Neuronal stem cell (in vitro differentiated cells): ENCODE data around the gene PRKN.

Source experiments
- DNase-seq: peaks from one replicate; pipeline ENCODE4 v3.0.0-alpha.2; 2013; ENCODE audit warnings: low spot score
- H2AFZ ChIP-seq: one replicate; pipeline ENCODE4 v1.6.1; 2013; ENCODE audit warnings: mild to moderate bottlenecking, low read length, inconsistent platforms
- H2AK5ac ChIP-seq: 2 replicates; pipeline ENCODE4 v1.6.1; 2013; ENCODE audit warnings: low read depth, mild to moderate bottlenecking, inconsistent platforms, low read length, moderate library complexity, mixed read lengths
- H2BK120ac ChIP-seq: 2 replicates; pipeline ENCODE4 v1.6.1; 2013; ENCODE audit warnings: low read depth, mild to moderate bottlenecking, inconsistent platforms, low read length, moderate library complexity, mixed read lengths
- H2BK12ac ChIP-seq: one replicate; pipeline ENCODE4 v1.6.1; 2013; ENCODE audit warnings: low read length, inconsistent platforms
- H2BK15ac ChIP-seq: 2 replicates; pipeline ENCODE4 v1.6.1; 2013; ENCODE audit warnings: mild to moderate bottlenecking, low read length, inconsistent platforms, mixed read lengths
- H2BK5ac ChIP-seq: one replicate; pipeline ENCODE4 v1.6.1; 2013; ENCODE audit warnings: inconsistent platforms, mild to moderate bottlenecking, low read length, moderate library complexity
- H3K14ac ChIP-seq: one replicate; pipeline ENCODE4 v1.6.1; 2013; ENCODE audit warnings: low read length, inconsistent platforms
- H3K18ac ChIP-seq: 2 replicates; pipeline ENCODE4 v1.6.1; 2013; ENCODE audit warnings: low read length, inconsistent platforms
- H3K23ac ChIP-seq: 2 replicates; pipeline ENCODE4 v1.6.1; 2013; ENCODE audit warnings: low read depth, mild to moderate bottlenecking, mixed read lengths, low read length, inconsistent platforms; ENCODE audit not compliant: poor library complexity
- H3K27ac ChIP-seq: replicated peaks from 3 replicates; pipeline ENCODE4 v1.5.1; 2013; ENCODE audit warnings: low read length, inconsistent platforms
- H3K27me3 ChIP-seq, 3 experiments: 2 replicates each; pipeline ENCODE4 v1.6.1; 2013; ENCODE audit warnings: low read length in 3 of 3, mild to moderate bottlenecking in 2 of 3, inconsistent platforms in 1 of 3, low read depth in 1 of 3, mixed read lengths in 1 of 3, moderate library complexity in 1 of 3; ENCODE audit not compliant: control insufficient read depth in 3 of 3, insufficient read depth in 3 of 3
- H3K36me3 ChIP-seq, 2 donors: replicated peaks in 1 of 2; 2 replicates each; pipeline ENCODE4 v1.6.1; 2013; ENCODE audit warnings: low read length in 2 of 2; ENCODE audit not compliant: control insufficient read depth in 2 of 2, insufficient read depth in 2 of 2
- H3K4ac ChIP-seq: 2 replicates; pipeline ENCODE4 v1.6.1; 2013; ENCODE audit warnings: inconsistent platforms, mild to moderate bottlenecking, low read length, moderate library complexity
- H3K4me1 ChIP-seq, 2 donors: 1 replicate in 1 of 2; 2 replicates in 1 of 2; pipeline ENCODE4 v1.6.1; 2013; ENCODE audit warnings: low read length in 2 of 2, low read depth in 1 of 2; ENCODE audit not compliant: control insufficient read depth in 2 of 2, insufficient read depth in 1 of 2
- H3K4me2 ChIP-seq: one replicate; pipeline ENCODE4 v1.6.1; 2013; ENCODE audit warnings: mild to moderate bottlenecking, low read length, inconsistent platforms; ENCODE audit not compliant: insufficient read depth, poor library complexity, severe bottlenecking
- H3K4me3 ChIP-seq, 2 donors: 2 replicates each; pipeline ENCODE4 v1.5.1; 2013; ENCODE audit warnings: low read length in 2 of 2, mild to moderate bottlenecking in 2 of 2, inconsistent platforms in 1 of 2, moderate library complexity in 1 of 2
- H3K79me1 ChIP-seq: one replicate; pipeline ENCODE4 v1.6.1; 2013; ENCODE audit warnings: low read depth, mild to moderate bottlenecking, inconsistent platforms, low read length, moderate library complexity
- H3K9ac ChIP-seq: one replicate; pipeline ENCODE4 v1.6.1; 2013; ENCODE audit warnings: mild to moderate bottlenecking, low read depth, low read length, inconsistent platforms; ENCODE audit not compliant: poor library complexity
- H3K9me3 ChIP-seq, 2 donors: replicated peaks in 1 of 2; 2 replicates each; pipeline versions ENCODE3 to v1.6.1; 2013; ENCODE audit warnings: low read length in 2 of 2, mild to moderate bottlenecking in 2 of 2, inconsistent platforms in 1 of 2, low read depth in 1 of 2, mixed read lengths in 1 of 2, moderate library complexity in 1 of 2; ENCODE audit not compliant: control insufficient read depth in 2 of 2, insufficient read depth in 1 of 2
- H4K8ac ChIP-seq: one replicate; pipeline ENCODE4 v1.6.1; 2013; ENCODE audit warnings: low read depth, mild to moderate bottlenecking, inconsistent platforms, low read length, moderate library complexity
- H4K91ac ChIP-seq: one replicate; pipeline ENCODE4 v1.6.1; 2013; ENCODE audit warnings: low read length, low read depth, mild to moderate bottlenecking, inconsistent platforms; ENCODE audit not compliant: poor library complexity
- WGBS, 2 donors: extraction: QIAGEN DNeasy Blood & Tissue Kit; methylation state at CpG; one replicate each; pipeline ENCODE4 v1.1.7; 2013; ENCODE audit warnings: missing lambda C conversion rate in 2 of 2, mixed read lengths in 1 of 2; ENCODE audit not compliant: insufficient read length in 2 of 2, insufficient replicate concordance in 1 of 2; ENCODE audit errors: extremely low coverage in 2 of 2; 5-methylcytosine and 5-hydroxymethylcytosine counted together

PRKN gene

DNA sequence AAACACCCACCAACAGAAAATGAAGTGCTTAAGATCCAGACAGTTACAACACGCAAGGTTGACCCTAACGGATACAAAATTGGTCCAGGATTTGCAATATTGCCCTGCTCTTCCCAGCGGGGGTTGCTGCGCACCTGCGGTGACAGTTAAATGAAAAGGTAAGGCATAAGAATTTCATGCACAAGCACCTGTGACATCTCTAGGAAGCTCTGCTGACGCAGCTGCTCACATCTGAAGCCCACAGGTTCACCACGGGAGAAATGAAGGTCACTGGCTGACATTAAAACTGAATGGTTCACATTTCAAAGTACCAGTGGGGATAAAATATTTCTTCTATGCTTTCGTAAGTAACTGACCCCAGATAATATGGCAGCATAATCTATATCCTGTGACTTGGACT is 764.4 kb downstream of the PRKN start:
- WGBS, 2 donors: no CpG with 5 or more reads among the region's 8 CpGs
- no peak overlapping the region for H3K4me2 ChIP-seq
- no peak overlapping the region for H2AK5ac ChIP-seq
- no peak overlapping the region for H4K8ac ChIP-seq
- no peak overlapping the region for H3K9ac ChIP-seq
- H3K4me3 ChIP-seq: no peak overlapping the region
- no peaks in the 10 kb centered on the region for H3K36me3 ChIP-seq
- H3K9me3 ChIP-seq: no peaks in the 10 kb centered on the region
- H2AFZ ChIP-seq: no peak overlapping the region
- peaks cover 2 to 12% of the 10 kb centered on the region in 2 donors for H3K4me1 ChIP-seq
- no peak overlapping the region for H2BK15ac ChIP-seq
- H3K23ac ChIP-seq: no peak overlapping the region
- no peaks in the 10 kb centered on the region for H3K79me1 ChIP-seq
- DNase-seq: no peak
- no peak overlapping the region for H3K4ac ChIP-seq
- no peak overlapping the region for H2BK12ac ChIP-seq
- H3K14ac ChIP-seq: no peak overlapping the region
- H3K18ac ChIP-seq: no peak overlapping the region
- H2BK120ac ChIP-seq: no peak overlapping the region
- H2BK5ac ChIP-seq: no peak overlapping the region
- H3K27me3 ChIP-seq: no peaks in the 10 kb centered on the region
- H4K91ac ChIP-seq: no peak overlapping the region
- no peak overlapping the region for H3K27ac ChIP-seq

DNA sequence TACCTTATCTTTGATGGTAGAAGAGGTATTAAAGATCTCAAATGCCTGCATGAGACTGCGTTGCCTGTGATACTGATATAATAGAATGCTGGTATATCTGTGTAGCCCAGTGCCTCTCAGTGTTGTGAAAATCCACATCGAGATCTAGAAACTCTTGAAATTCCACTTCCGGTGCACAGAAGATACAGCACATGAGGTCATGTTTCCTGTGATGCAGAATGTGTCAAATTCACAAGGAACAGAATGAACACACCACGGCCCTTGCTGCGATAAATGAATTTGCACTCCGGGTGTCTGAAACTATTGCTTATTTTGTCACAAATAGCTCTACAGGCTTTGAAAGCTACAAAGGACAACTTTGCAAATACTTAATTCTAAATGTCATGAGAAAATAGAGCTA is 765.8 kb downstream of the PRKN start:
- no peaks in the 10 kb centered on the region for H3K9me3 ChIP-seq
- H3K79me1 ChIP-seq: no peaks in the 10 kb centered on the region
- H3K27me3 ChIP-seq: no peaks in the 10 kb centered on the region
- H3K27ac ChIP-seq: no peak overlapping the region
- H2BK120ac ChIP-seq: no peak overlapping the region
- H3K36me3 ChIP-seq: no peaks in the 10 kb centered on the region
- H3K23ac ChIP-seq: no peak overlapping the region
- H2BK5ac ChIP-seq: no peak overlapping the region
- WGBS, 2 donors: no CpG with 5 or more reads among the region's 6 CpGs
- no peak for DNase-seq
- no peak overlapping the region for H3K4me2 ChIP-seq
- H3K18ac ChIP-seq: no peak overlapping the region
- no peak overlapping the region for H2BK15ac ChIP-seq
- no peak overlapping the region for H2AFZ ChIP-seq
- H3K14ac ChIP-seq: no peak overlapping the region
- H3K4ac ChIP-seq: no peak overlapping the region
- no peak overlapping the region for H4K91ac ChIP-seq
- H3K4me1 ChIP-seq: peaks cover 2 to 12% of the 10 kb centered on the region in 2 donors
- no peak overlapping the region for H2BK12ac ChIP-seq
- no peak overlapping the region for H3K9ac ChIP-seq
- no peak overlapping the region for H2AK5ac ChIP-seq
- H3K4me3 ChIP-seq: no peak overlapping the region
- no peak overlapping the region for H4K8ac ChIP-seq

DNA sequence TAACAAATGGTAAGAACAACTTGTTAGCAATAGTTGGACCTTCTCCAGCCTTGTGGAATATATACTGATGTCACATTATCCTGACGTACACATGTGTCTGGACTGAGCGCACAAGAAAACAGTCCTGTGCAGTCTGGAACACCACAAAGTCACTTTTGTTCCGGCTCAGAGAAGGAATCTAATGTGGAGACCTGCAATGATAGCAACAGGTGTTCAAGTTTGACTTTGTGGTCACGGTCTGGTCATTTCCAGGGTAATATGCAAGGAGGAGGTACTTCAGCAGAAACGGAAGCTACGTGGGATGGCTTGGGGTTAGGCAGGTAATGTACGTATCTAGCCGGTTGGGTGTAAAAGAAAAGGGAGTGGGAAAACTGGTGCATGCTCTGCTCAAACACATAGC is 766.5 kb downstream of the PRKN start:
- Histone ChIP-seq H3K4ac (no peak overlapping the region), H2AFZ (no peak overlapping the region), H3K27me3 (no peaks in the 10 kb centered on the region), H3K27ac (no peak overlapping the region), H3K9ac (no peak overlapping the region), H3K9me3 (no peaks in the 10 kb centered on the region), H3K18ac (no peak overlapping the region), H2BK120ac (no peak overlapping the region), H3K4me1 (peaks cover 2 to 12% of the 10 kb centered on the region in 2 donors), H2BK5ac (no peak overlapping the region), H3K14ac (no peak overlapping the region), H3K23ac (no peak overlapping the region), H2BK15ac (no peak overlapping the region), H4K91ac (no peak overlapping the region), H3K36me3 (no peaks in the 10 kb centered on the region), H2AK5ac (no peak overlapping the region), H2BK12ac (no peak overlapping the region), H3K4me2 (no peak overlapping the region), H3K4me3 (no peak overlapping the region), H4K8ac (no peak overlapping the region), H3K79me1 (no peaks in the 10 kb centered on the region)
- DNase-seq: no peak
- no CpG with 5 or more reads among the region's 8 CpGs for whole genome bisulfite sequencing, 2 donors

DNA sequence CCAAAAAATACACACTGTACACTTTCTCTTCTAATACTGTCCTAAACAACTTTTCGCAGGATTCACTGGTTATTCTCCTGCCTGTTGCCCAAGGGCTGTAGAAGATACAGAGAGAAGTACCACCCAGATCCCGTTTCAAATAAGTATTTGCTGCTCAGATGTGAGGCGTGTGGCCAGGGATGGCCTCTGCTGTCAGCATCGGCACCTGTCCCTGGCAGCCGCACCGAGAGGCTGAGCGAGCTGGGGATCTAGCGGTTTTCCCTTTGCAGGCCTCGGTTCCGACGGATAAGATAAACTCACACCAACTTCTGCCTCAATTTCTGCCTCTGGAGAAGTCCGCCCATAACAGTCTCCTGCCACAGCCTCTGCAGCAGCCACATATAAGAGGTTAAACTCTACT is 768.5 kb downstream of the PRKN start:
- Histone ChIP-seq H3K27me3 (no peaks in the 10 kb centered on the region), H3K18ac (no peak overlapping the region), H3K36me3 (no peaks in the 10 kb centered on the region), H4K91ac (no peak overlapping the region), H2AK5ac (no peak overlapping the region), H3K23ac (no peak overlapping the region), H2BK5ac (no peak overlapping the region), H3K4me1 (peaks cover 0 to 11% of the 10 kb centered on the region in 2 donors), H3K14ac (no peak overlapping the region), H2BK120ac (no peak overlapping the region), H3K4me3 (no peak overlapping the region), H2BK12ac (no peak overlapping the region), H2BK15ac (no peak overlapping the region), H2AFZ (no peak overlapping the region), H3K79me1 (no peaks in the 10 kb centered on the region), H3K4ac (no peak overlapping the region), H3K9ac (no peak overlapping the region), H3K9me3 (no peaks in the 10 kb centered on the region), H4K8ac (no peak overlapping the region), H3K27ac (no peak overlapping the region), H3K4me2 (no peak overlapping the region)
- no peak for DNase-seq
- no CpG with 5 or more reads among the region's 12 CpGs for WGBS, 2 donors
